ENCODE data around the gene BANF2. TPM values are rescaled to one million over a fixed set of nuclear protein-coding genes. Genes with fewer than 3 reads are reported as not detected.

The BANF2 gene
- total and polyA plus RNA-seq, 4 donors: not detected

- H3K27ac ChIP-seq (ENCODE audit: low read depth in 1 of 2, low read length in 2 of 2): no peak overlapping the region
- no peaks in the 10 kb centered on the region for H3K4me1 ChIP-seq (ENCODE audit: control insufficient read depth in 4 of 4, insufficient read depth in 4 of 4, low read length in 3 of 4)
- 97% methylated on average over 5 of the region's 5 CpGs for WGBS
- DNase-seq (ENCODE audit: low spot score): no peak
- H3K27me3 ChIP-seq (ENCODE audit: control insufficient read depth in 4 of 4, insufficient read depth in 4 of 4, low read length in 3 of 4): no peaks in the 10 kb centered on the region
- H3K4me3 ChIP-seq (ENCODE audit: low read depth in 1 of 3, low read length in 3 of 3): no peak overlapping the region
- no peak for TF ChIP-seq REST (IDR thresholded peaks at IDR 0.05)
- no peak for TF ChIP-seq YY1 (IDR thresholded peaks at IDR 0.05)
- no peak for TF ChIP-seq HNF4G (IDR thresholded peaks at IDR 0.05)
- TF ChIP-seq FOXA1 (IDR thresholded peaks at IDR 0.05): no peak
- TF ChIP-seq JUND (IDR thresholded peaks at IDR 0.05): no peak
- no peak for TF ChIP-seq EGR1 (IDR thresholded peaks at IDR 0.05; ENCODE audit: low read depth in 2 of 2)
- TF ChIP-seq MAX (IDR thresholded peaks at IDR 0.05): no peak
- no peak for TF ChIP-seq FOXA2 (IDR thresholded peaks at IDR 0.05)
- TF ChIP-seq NR2F2 (IDR thresholded peaks at IDR 0.05): no peak
- TF ChIP-seq ZBTB33 (IDR thresholded peaks at IDR 0.05): no peak
- TF ChIP-seq ATF3 (IDR thresholded peaks at IDR 0.05): no peak
- TF ChIP-seq RXRA (IDR thresholded peaks at IDR 0.05): no peak
- TF ChIP-seq CTCF (IDR thresholded peaks at IDR 0.05; ENCODE audit: low read depth, low read length, missing input control): no peak
- H3K36me3 ChIP-seq (ENCODE audit: control insufficient read depth in 4 of 4, insufficient read depth in 3 of 4, low read depth in 1 of 4, low read length in 3 of 4): no peaks in the 10 kb centered on the region
- no peak overlapping the region for H3K9ac ChIP-seq (ENCODE audit: low read depth in 1 of 2, low read length in 2 of 2)
- H3K9me3 ChIP-seq (ENCODE audit: control insufficient read depth in 4 of 4, low read length in 3 of 4): peaks cover 0 to 3% (median 0%) of the 10 kb centered on the region in 4 donors
These were observed 31.5 kb downstream of the BANF2 start for GRCh38 chr20:17731233-17731632.

- Histone ChIP-seq H3K27ac (ENCODE audit: low read depth in 1 of 2, low read length in 2 of 2) (no peak overlapping the region), H3K36me3 (ENCODE audit: control insufficient read depth in 4 of 4, insufficient read depth in 3 of 4, low read depth in 1 of 4, low read length in 3 of 4) (no peaks in the 10 kb centered on the region), H3K27me3 (ENCODE audit: control insufficient read depth in 4 of 4, insufficient read depth in 4 of 4, low read length in 3 of 4) (no peaks in the 10 kb centered on the region), H3K9me3 (ENCODE audit: control insufficient read depth in 4 of 4, low read length in 3 of 4) (peaks cover 0 to 3% (median 0%) of the 10 kb centered on the region in 4 donors), H3K9ac (ENCODE audit: low read depth in 1 of 2, low read length in 2 of 2) (no peak overlapping the region), H3K4me1 (ENCODE audit: control insufficient read depth in 4 of 4, insufficient read depth in 4 of 4, low read length in 3 of 4) (no peaks in the 10 kb centered on the region), H3K4me3 (ENCODE audit: low read depth in 1 of 3, low read length in 3 of 3) (no peak overlapping the region)
- no peak for DNase-seq (ENCODE audit: low spot score)
- WGBS: 87% methylated on average over 6 of the region's 6 CpGs
- TF ChIP-seq TAF1 (conservative IDR thresholded peaks at IDR 0.05) (no peak), JUND (IDR thresholded peaks at IDR 0.05) (no peak), SP1 (IDR thresholded peaks at IDR 0.05) (no peak), YY1 (IDR thresholded peaks at IDR 0.05) (no peak), EGR1 (IDR thresholded peaks at IDR 0.05; ENCODE audit: low read depth in 2 of 2) (no peak), REST (IDR thresholded peaks at IDR 0.05) (no peak), RXRA (IDR thresholded peaks at IDR 0.05) (no peak), ZBTB33 (IDR thresholded peaks at IDR 0.05) (no peak), RAD21 (IDR thresholded peaks at IDR 0.05) (no peak), FOXA2 (IDR thresholded peaks at IDR 0.05) (no peak), GABPA (IDR thresholded peaks at IDR 0.05 in 1 of 2, conservative IDR thresholded peaks at IDR 0.05 in 1 of 2) (no peak), ATF3 (IDR thresholded peaks at IDR 0.05) (no peak), HNF4G (IDR thresholded peaks at IDR 0.05) (no peak)
These were observed 33.2 kb downstream of the BANF2 start for GRCh38 chr20:17732907-17733521.

All from liver (tissue), 9 donors.